Measurements from ENCODE around the gene RCSD1.
"Not testable (repeated sequence)": the region's sequence is repeated elsewhere in the genome, so short reads cannot be mapped to it uniquely, and the experiment has no call there.

- not testable (repeated sequence) for TF ChIP-seq CTCF (IDR thresholded peaks at IDR 0.05; ENCODE audit: low read length); EZH2 (IDR thresholded peaks at IDR 0.05; ENCODE audit: borderline replicate concordance, low read length)
Observed at GRCh38 chr1:167742392-167743057, 112.5 kb downstream of the RCSD1 start.

Measured in OCI-LY1 (cell line).